Aorta (tissue), 5 donors: ENCODE results near the gene TMEM182. TPM values are rescaled to one million over a fixed set of nuclear protein-coding genes. Genes with fewer than 3 reads are reported as not detected.

ENCODE experiments used
- ATAC-seq: fragments of 200-7000 bp; cut with Tn5 transposase; one replicate; pipeline ENCODE4 v1.9.1; 2022; ENCODE audit warnings: moderate library complexity; ENCODE audit not compliant: low FRiP score
- DNase-seq, 2 donors: peaks; one replicate each; pipeline ENCODE4 v3.0.0-alpha.2; 2020
- H3K27ac ChIP-seq, 2 donors: one replicate each; pipeline ENCODE4 v1.5.1; 2013; ENCODE audit warnings: low read length in 2 of 2, mild to moderate bottlenecking in 2 of 2, moderate library complexity in 2 of 2, control low read depth in 1 of 2, inconsistent platforms in 1 of 2, low read depth in 1 of 2
- H3K27me3 ChIP-seq, 2 donors: one replicate each; pipeline ENCODE4 v1.6.1; 2013; ENCODE audit warnings: control low read depth in 1 of 2, low read length in 1 of 2, mild to moderate bottlenecking in 1 of 2, moderate library complexity in 1 of 2; ENCODE audit not compliant: insufficient read depth in 2 of 2, control insufficient read depth in 1 of 2
- H3K36me3 ChIP-seq, 2 donors: one replicate each; pipeline ENCODE4 v1.6.1; 2013; ENCODE audit warnings: control low read depth in 1 of 2, low read length in 1 of 2, mild to moderate bottlenecking in 1 of 2; ENCODE audit not compliant: insufficient read depth in 2 of 2, control insufficient read depth in 1 of 2
- H3K4me1 ChIP-seq, 2 donors: one replicate each; pipeline ENCODE4 v1.6.1; 2013; ENCODE audit warnings: low read length in 2 of 2, control low read depth in 1 of 2, mild to moderate bottlenecking in 1 of 2, moderate library complexity in 1 of 2; ENCODE audit not compliant: insufficient read depth in 2 of 2, control insufficient read depth in 1 of 2
- H3K4me3 ChIP-seq, 2 donors: one replicate each; pipeline ENCODE4 v1.5.1; 2013; ENCODE audit warnings: low read length in 2 of 2, control low read depth in 1 of 2, mild to moderate bottlenecking in 1 of 2
- H3K9me3 ChIP-seq: one replicate; pipeline ENCODE4 v1.6.1; 2013; ENCODE audit warnings: mild to moderate bottlenecking, low read length; ENCODE audit not compliant: control insufficient read depth
- WGBS, 2 donors: extraction: QIAGEN DNeasy Blood & Tissue Kit; methylation state at CpG; one replicate each; pipeline ENCODE4 v1.1.7; 2013; 5-methylcytosine and 5-hydroxymethylcytosine counted together
- intact Hi-C, 2 donors: fragments of 100-400 bp; cut with DNase I; formaldehyde crosslinking; loops; one replicate each; pipeline versions ENCODE4 v1.14.2 to v1.15.0; 2022
- polyA plus RNA-seq, 2 donors: library from polyadenylated mRNA; stranded (reverse); fragments of 200-250 nt; gene quantifications; one replicate each; pipeline ENCODE4 v1.2.3, GENCODE V29; 2013
- total RNA-seq, 2 donors: library from RNA; stranded (reverse); fragmentation: NEBNext Ultra II Directional; extraction: Animal tissue kit (Norgen Biotek cat#: 25700); gene quantifications; one replicate each; pipeline ENCODE4 v1.2.1, GENCODE V29; 2021
- donor health status: healthy with polysubstance abuse.
- donor health status: Bipolar disorder and iron deficiency.
- donor health status: DM: no; HTN: no; CAD: no.
- donor health status: DM: no; HTN: no; CAD: no.
- donor health status: DM: yes; HTN: yes; CAD: no.

The TMEM182 gene
- total and polyA plus RNA-seq, 4 donors = 0.56 to 4.5 (median 1.5) TPM

DNA sequence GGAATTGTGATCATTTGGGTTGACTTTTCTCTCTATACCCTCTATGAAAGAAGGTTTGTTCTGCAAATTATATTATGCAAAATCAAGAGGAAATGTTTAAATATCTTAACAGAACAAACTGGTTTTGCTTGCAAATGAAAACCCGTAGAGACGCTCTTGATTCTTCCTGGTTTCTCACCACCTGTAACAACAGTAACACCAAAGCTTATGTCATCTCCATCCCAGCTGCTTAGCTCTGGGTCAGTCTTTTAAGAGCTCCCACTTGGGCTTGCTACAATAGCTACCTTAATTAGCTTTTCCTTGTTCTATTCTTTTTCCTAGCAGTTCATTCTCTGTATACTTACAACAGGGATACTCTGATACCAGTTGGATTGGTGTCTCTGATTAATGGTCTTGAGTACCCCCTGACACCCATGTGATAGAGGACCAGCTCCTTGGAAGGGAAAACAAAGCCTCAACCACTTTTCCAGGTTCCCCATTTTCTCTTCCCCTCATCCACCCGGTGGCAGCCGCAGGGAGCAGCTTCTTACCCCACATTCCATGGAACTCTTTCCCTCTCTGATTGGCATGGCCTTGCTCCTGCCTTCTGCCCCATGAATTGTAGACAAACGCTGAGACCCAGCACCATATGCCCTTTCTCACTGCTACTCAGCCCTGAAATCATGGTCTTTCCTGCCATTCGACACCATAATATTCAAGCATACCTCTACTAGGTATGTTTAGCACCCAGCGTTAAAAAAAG, 27.7 kb downstream of the TMEM182 start:
- 85 to 86% methylated on average over 7 of the region's 7 CpGs for whole genome bisulfite sequencing, 2 donors
- Histone ChIP-seq H3K27ac (no peak overlapping the region), H3K4me3 (no peak overlapping the region), H3K27me3 (no peaks in the 10 kb centered on the region), H3K4me1 (no peaks in the 10 kb centered on the region), H3K36me3 (no peaks in the 10 kb centered on the region), H3K9me3 (no peaks in the 10 kb centered on the region)
- intact Hi-C loops = no loop called here
- ATAC-seq = no peak
- DNase-seq = no peak

DNA sequence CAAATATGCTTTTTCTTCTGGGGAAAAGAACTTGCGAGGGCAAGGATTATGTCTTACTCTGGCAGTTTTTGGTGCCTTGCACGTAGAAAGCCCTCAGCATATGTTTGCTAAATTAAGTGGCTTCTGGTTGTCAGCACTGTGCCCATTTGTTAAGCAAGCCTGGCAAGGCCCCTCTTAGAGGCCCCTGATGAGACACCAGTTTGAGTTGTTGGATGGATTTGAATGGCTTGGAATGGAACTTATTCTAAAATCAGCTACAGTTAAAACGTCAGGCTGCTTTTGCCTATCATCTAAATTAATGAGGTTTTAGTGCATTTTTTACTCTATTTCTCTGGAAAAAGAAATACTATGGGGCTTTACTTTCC, 28.2 kb downstream of the TMEM182 start:
- Histone ChIP-seq H3K4me3 (no peak overlapping the region), H3K27ac (no peak overlapping the region), H3K27me3 (no peaks in the 10 kb centered on the region), H3K9me3 (no peaks in the 10 kb centered on the region), H3K36me3 (no peaks in the 10 kb centered on the region), H3K4me1 (no peaks in the 10 kb centered on the region)
- no peak for DNase-seq
- intact Hi-C loops = no loop called here
- ATAC-seq = no peak
- WGBS, 2 donors = 90 to 92% methylated on average over 3 of the region's 3 CpGs

DNA sequence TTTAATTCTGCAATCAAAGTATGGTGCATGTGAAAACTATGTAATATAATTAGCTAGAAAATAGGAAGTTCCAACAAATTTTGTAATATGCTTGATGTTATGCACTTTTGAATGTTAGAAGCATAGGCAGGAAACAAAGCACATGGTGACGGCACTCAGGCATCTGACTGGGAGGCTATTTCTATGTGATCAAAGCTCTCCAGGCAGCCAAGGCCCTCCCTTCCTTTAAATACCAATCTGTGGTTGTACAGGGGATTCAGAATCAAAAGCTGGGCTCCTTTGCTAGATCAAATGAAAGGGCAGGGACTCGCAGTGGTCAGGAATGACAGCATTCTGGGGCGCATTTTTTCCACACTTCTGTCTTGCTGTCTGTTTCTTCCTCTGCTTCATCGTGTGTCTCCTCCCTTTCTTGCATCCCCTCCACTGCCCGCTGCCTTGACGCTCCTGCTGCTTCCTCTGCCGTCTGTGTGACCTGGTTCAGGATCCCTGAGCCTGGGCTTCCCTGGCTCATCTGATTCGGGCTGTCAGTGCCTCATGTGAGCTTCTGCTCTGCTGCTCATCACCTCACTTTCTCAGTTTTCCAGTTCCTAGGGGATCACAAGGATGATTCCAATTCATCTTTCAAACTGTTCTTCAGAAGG, 30.9 kb downstream of the TMEM182 start:
- Histone ChIP-seq H3K9me3 (no peaks in the 10 kb centered on the region), H3K36me3 (no peaks in the 10 kb centered on the region), H3K27me3 (no peaks in the 10 kb centered on the region), H3K4me3 (no peak overlapping the region), H3K27ac (no peak overlapping the region), H3K4me1 (no peaks in the 10 kb centered on the region)
- intact Hi-C loops = no loop called here
- ATAC-seq (no peak), DNase-seq (no peak)
- WGBS, 2 donors = 91 to 94% methylated on average over 8 of the region's 8 CpGs

DNA sequence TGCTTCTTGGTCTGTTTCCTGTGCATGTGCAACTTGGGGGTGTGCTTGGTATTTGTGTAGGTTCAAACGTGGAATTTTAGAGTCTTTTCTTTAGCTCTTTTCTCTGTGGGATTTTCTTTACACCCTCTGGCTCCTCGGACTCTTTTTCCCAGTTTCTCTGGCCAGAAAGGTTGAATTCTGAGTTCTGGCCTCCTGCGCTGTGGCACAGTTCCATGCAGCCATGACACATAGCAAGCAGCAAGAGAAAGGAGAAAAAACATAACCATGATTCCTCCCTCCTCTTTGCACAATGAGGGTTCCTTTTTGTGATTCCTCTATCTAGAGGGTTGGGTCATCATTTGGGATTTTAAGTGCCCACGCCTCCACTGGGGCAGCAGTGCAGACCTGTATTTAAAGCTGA, 33.8 kb downstream of the TMEM182 start:
- no peak for DNase-seq
- intact Hi-C loops = no loop called here
- ATAC-seq = no peak
- H3K27me3 ChIP-seq = no peaks in the 10 kb centered on the region
- no peak overlapping the region for H3K27ac ChIP-seq
- peaks cover 3% of the 10 kb centered on the region for H3K9me3 ChIP-seq
- H3K36me3 ChIP-seq = peaks cover 1 to 4% of the 10 kb centered on the region in 2 donors
- 69 to 70% methylated on average over 4 of the region's 4 CpGs for whole genome bisulfite sequencing, 2 donors
- no peak overlapping the region for H3K4me3 ChIP-seq
- no peaks in the 10 kb centered on the region for H3K4me1 ChIP-seq

DNA sequence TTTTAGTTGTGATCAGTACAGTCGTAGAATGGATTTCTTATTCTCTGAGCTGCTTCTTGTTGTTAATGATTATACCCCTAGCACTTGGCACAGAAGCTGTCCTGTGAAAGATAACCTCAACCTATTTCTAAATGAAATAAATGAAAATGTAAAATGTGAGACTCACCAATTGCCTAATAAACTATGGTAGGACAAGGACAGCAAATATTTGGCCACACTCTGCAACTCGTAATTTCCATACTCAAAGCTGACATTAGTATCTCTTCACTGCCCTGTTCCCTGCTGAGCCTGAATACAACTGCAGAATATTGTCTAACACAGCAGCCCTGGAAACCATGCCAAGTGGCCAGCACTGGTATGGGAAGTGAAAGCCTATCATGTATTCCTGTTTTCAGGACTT, 34.5 kb downstream of the TMEM182 start:
- ATAC-seq (no peak), DNase-seq (no peak)
- H3K36me3 ChIP-seq = peaks cover 1 to 4% of the 10 kb centered on the region in 2 donors
- 86% methylated on average over 2 of the region's 2 CpGs for WGBS, 2 donors
- no peak overlapping the region for H3K27ac ChIP-seq
- intact Hi-C loops = no loop called here
- peaks cover 4% of the 10 kb centered on the region for H3K9me3 ChIP-seq
- no peak overlapping the region for H3K4me3 ChIP-seq
- H3K27me3 ChIP-seq = no peaks in the 10 kb centered on the region
- H3K4me1 ChIP-seq = no peaks in the 10 kb centered on the region

DNA sequence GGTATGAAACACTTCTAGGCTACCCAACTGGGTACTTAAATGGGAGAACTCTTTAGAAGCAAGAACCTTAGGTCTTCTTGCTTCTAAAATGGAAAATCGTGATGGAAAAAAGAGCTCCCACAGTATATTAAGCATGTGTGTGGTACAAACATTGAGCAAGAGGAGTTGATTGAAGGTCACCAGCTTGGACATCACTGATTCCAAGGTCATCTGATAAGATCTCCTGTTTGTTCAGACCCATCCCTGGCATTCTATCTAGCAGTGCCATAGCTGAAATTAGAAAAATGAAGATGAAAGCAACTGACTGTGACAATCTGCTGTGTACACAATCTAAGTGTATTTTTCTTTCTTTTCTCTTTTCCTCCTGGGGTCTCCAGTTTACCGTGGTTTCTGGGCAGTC, 35.7 kb downstream of the TMEM182 start:
- peaks cover 1 to 4% of the 10 kb centered on the region in 2 donors for H3K36me3 ChIP-seq
- intact Hi-C loops = no loop called here
- peaks cover 9% of the 10 kb centered on the region for H3K9me3 ChIP-seq
- H3K4me1 ChIP-seq = no peaks in the 10 kb centered on the region
- WGBS, 2 donors = 93 to 94% methylated on average over 2 of the region's 2 CpGs
- H3K27me3 ChIP-seq = no peaks in the 10 kb centered on the region
- no peak overlapping the region for H3K4me3 ChIP-seq
- H3K27ac ChIP-seq = no peak overlapping the region
- DNase-seq (no peak), ATAC-seq (no peak)

DNA sequence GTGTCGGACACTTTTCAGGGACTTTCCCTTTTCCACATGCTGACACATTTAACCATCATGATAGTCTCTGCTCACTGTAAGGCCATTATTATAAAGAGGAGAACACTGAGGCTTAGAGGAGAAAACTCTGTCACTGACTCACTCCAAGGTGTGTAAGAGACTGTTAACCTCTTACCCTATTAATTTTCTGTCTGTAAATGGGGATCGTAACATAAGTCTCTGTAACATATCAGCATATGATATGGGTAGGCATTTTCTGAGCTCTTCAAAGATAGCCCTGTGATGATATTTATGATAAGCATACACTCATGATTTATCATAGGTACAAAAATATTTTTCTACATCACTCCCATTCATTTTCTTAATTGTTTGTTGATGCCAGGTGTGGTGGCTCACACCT, 36.4 kb downstream of the TMEM182 start:
- peaks cover 9% of the 10 kb centered on the region for H3K9me3 ChIP-seq
- H3K27me3 ChIP-seq = no peaks in the 10 kb centered on the region
- no peak overlapping the region for H3K4me3 ChIP-seq
- ATAC-seq (no peak), DNase-seq (no peak)
- H3K4me1 ChIP-seq = no peaks in the 10 kb centered on the region
- no peak overlapping the region for H3K27ac ChIP-seq
- intact Hi-C loops = no loop called here
- WGBS, 2 donors = 96 to 99% methylated on average over 2 of the region's 2 CpGs
- peaks cover 1 to 4% of the 10 kb centered on the region in 2 donors for H3K36me3 ChIP-seq

DNA sequence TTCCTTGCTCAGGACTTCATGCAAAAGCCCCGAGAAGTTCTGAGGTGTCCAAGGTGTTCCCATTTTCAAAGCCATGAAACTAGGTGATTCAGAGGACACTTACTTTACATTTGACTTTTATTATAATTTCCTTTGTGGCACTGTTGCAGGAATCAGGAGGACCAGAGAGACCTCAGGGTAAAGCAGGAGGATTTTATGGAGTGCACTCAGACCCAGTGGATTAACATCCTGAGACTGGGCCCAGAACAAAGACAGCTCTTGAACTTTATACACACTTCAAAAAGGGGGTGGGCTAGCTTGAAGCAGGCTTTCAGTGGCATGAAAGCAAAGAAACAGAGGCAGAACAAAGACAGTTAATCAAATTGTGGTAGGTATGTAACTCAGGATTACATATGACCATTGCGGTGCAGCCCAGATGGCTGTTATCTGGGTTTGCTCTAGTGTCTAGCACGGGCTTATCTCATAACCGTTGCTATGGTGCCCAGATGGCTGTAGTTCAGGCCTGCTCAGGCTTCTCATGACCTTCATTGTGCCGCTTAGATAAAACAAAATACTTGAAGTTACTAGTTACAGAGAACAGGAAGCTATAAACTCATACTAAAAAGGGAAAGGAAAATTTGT, 39.4 kb downstream of the TMEM182 start:
- Histone ChIP-seq H3K9me3 (peaks cover 9% of the 10 kb centered on the region), H3K36me3 (peaks cover 1 to 4% of the 10 kb centered on the region in 2 donors), H3K27me3 (no peaks in the 10 kb centered on the region), H3K27ac (no peak overlapping the region), H3K4me3 (no peak overlapping the region), H3K4me1 (no peaks in the 10 kb centered on the region)
- ATAC-seq (no peak), DNase-seq (no peak)
- intact Hi-C loops = no loop called here
- 59 to 62% methylated on average over 5 of the region's 5 CpGs for WGBS, 2 donors
